GM12878 (cell line): Measurements from ENCODE around the gene MYCBPAP. TPM values are rescaled to one million over a fixed set of nuclear protein-coding genes. Genes with fewer than 3 reads are reported as not detected.

Experiments
- ATAC-seq: fragments of 200-7000 bp; cut with Tn5 transposase; 3 replicates; pipeline ENCODE4 v1.9.1; 2020; ENCODE audit warnings: mild to moderate bottlenecking, moderate library complexity
- BruUV-seq: library from RNA; stranded (reverse); fragments of 400-500 nt; replicated peaks from 2 replicates; lab custom pipeline; 2021; lab: Mats Ljungman, UMichigan
- CTCF ChIA-PET: fragments of 300-600 bp; sonication (Branson Sonifier 250); formaldehyde crosslinking; extraction: SDS; loops from one replicate; lab custom pipeline; 2021; ENCODE audit warnings: inconsistent platforms; lab: Yijun Ruan, JAX
- POLR2A ChIA-PET: fragments of 350-600 bp; formaldehyde crosslinking; extraction: SDS; loops from one replicate; lab custom pipeline; 2021; ENCODE audit warnings: inconsistent platforms; lab: Charles Lee
- RAD21 ChIA-PET: fragments of 300-600 bp; sonication (Branson Sonifier 250); formaldehyde crosslinking; loops from one replicate; lab custom pipeline; 2023; ENCODE audit warnings: antibody characterized with exemption; ENCODE audit not compliant: unreplicated experiment; lab: Charles Lee
- SMC1A ChIA-PET: fragments of 300-600 bp; sonication (Branson Sonifier 250); formaldehyde crosslinking; loops from one replicate; lab custom pipeline; 2023; ENCODE audit not compliant: unreplicated experiment, uncharacterized antibody; lab: Charles Lee
- DNase-seq: peaks from one replicate; pipeline ENCODE4 v3.0.0-alpha.2; 2011; ENCODE audit warnings: low read depth, low spot score
- FAIRE-seq: peaks from 3 replicates; lab custom pipeline; 2011; peaks lifted over from hg19 to GRCh38; lab: Jason Lieb, UNC
- H2AFZ ChIP-seq: 2 replicates; pipeline ENCODE4 v1.6.0; 2011; ENCODE audit warnings: low read depth, low read length, control low read depth; ENCODE audit not compliant: control insufficient read depth
- H3K27ac ChIP-seq: 2 replicates; pipeline ENCODE4 v1.5.1; 2011; ENCODE audit warnings: control low read depth; ENCODE audit not compliant: control insufficient read depth, insufficient read depth
- H3K27me3 ChIP-seq, 2 experiments: replicated peaks in 1 of 2; 2 replicates each; pipeline versions ENCODE4 v1.6.0 to v1.6.1; 2011; ENCODE audit warnings: low read length in 1 of 2; ENCODE audit not compliant: control insufficient read depth in 2 of 2, insufficient read depth in 2 of 2
- H3K36me3 ChIP-seq, 2 experiments: 2 replicates each; pipeline ENCODE4 v1.5.1; 2011; ENCODE audit warnings: low read length in 1 of 2; ENCODE audit not compliant: control insufficient read depth in 2 of 2, insufficient read depth in 2 of 2
- H3K4me1 ChIP-seq: 2 replicates; pipeline ENCODE4 v1.6.1; 2011; ENCODE audit warnings: mild to moderate bottlenecking, low read length, moderate library complexity, mixed read lengths; ENCODE audit not compliant: control insufficient read depth, insufficient read depth
- H3K4me2 ChIP-seq: 2 replicates; pipeline ENCODE4 v1.6.0; 2011; ENCODE audit warnings: control low read depth; ENCODE audit not compliant: control insufficient read depth, insufficient read depth
- H3K4me3 ChIP-seq: fragments of 200-600 bp; sonication (generic); 2 replicates; pipeline ENCODE4 v1.5.1; 2016
- H3K79me2 ChIP-seq: 2 replicates; pipeline ENCODE4 v1.6.0; 2011; ENCODE audit warnings: low read length; ENCODE audit not compliant: control insufficient read depth, insufficient read depth
- H3K9ac ChIP-seq: 2 replicates; pipeline ENCODE4 v1.8.0; 2011; ENCODE audit warnings: low read length, control low read depth, mixed read lengths; ENCODE audit not compliant: control insufficient read depth, insufficient read depth
- H3K9me3 ChIP-seq: replicated peaks from 3 replicates; pipeline ENCODE4 v1.5.1; 2011; ENCODE audit warnings: mild to moderate bottlenecking, low read length; ENCODE audit not compliant: control insufficient read depth, insufficient read depth
- H4K20me1 ChIP-seq: 2 replicates; pipeline ENCODE4 v1.6.0; 2011; ENCODE audit not compliant: control insufficient read depth, insufficient read depth
- BACH1 ChIP-seq: fragments of 450-650 bp; IDR thresholded peaks from 2 replicates; pipeline ENCODE4 v1.6.1; 2017; ENCODE audit warnings: mild to moderate bottlenecking, borderline replicate concordance
- BHLHE40 ChIP-seq, 2 experiments: fragments of 450-650 bp in 1 of 2; IDR thresholded peaks; 2 replicates each; pipeline ENCODE4 v1.6.1; 2011 to 2017; ENCODE audit warnings: low read depth in 2 of 2, borderline replicate concordance in 1 of 2, improper control_type of control experiment in 1 of 2, low read length in 1 of 2, mild to moderate bottlenecking in 1 of 2
- NR2F1 ChIP-seq: fragments of 450-650 bp; conservative IDR thresholded peaks from 2 replicates; pipeline ENCODE4 v1.6.1; 2017; ENCODE audit warnings: mild to moderate bottlenecking
- SMARCA5 ChIP-seq: fragments of 450-650 bp; IDR thresholded peaks from 2 replicates; pipeline ENCODE4 v1.6.1; 2017; ENCODE audit warnings: mild to moderate bottlenecking
- TCF7 ChIP-seq: IDR thresholded peaks from 2 replicates; pipeline ENCODE4 v1.6.1; 2014; ENCODE audit warnings: antibody characterized with exemption, borderline replicate concordance
- WGBS: methylation state at CpG from one replicate; pipeline ENCODE4 v1.1.6; 2016; ENCODE audit warnings: low lambda C conversion rate; ENCODE audit not compliant: insufficient replicate concordance, insufficient coverage; ENCODE audit errors: missing lambda C conversion rate; 5-methylcytosine and 5-hydroxymethylcytosine counted together
- in situ Hi-C: fragments of 300-500 bp; cut with MboI; formaldehyde crosslinking; loops from 9 replicates; pipeline ENCODE4 v1.14.3; 2018; ENCODE audit warnings: mixed read lengths
- intact Hi-C: fragments of 100-400 bp; cut with micrococcal nuclease; formaldehyde crosslinking; loops from one replicate; pipeline ENCODE4 v1.14.2; 2022; ENCODE audit not compliant: unreplicated experiment
- polyA plus RNA-seq, 11 experiments: library from polyadenylated mRNA; depleted of rRNA in 4 of 11; unstranded in 6 of 11; stranded (reverse) in 5 of 11; fragments of >200 nt; fragmentation: Nextera tagmentation in 4 of 11; fragmentation: Illumina TruSeq in 1 of 11; extraction: Ambion mirVana in 4 of 11; extraction: Trizol in 1 of 11; gene quantifications; 1 replicate in 1 of 11; 2 replicates in 10 of 11; pipeline versions ENCODE4 v1.2.1 to v1.2.3, GENCODE V29; 2011 to 2016; ENCODE audit warnings: inconsistent platforms in 2 of 11, missing spikeins in 2 of 11, low read depth in 1 of 11
- total RNA-seq, 4 experiments: library from RNA; depleted of rRNA in 3 of 4; stranded (reverse); fragments of >200 nt in 3 of 4; fragmentation: Illumina TruSeq in 1 of 4; extraction: Trizol in 1 of 4; gene quantifications; 2 replicates each; pipeline versions ENCODE4 v1.2.1 to v1.2.3, GENCODE V29; 2013 to 2021

The MYCBPAP gene
- total and polyA plus RNA-seq, 10 of the 15 experiments (the other 5 are each of a cell fraction or from before 2014, with no cell fraction given), result 0.23 to 2.7 (median 1.5) TPM

- TF ChIP-seq SMARCA5 (no peak), TCF7 (no peak)
- TF ChIP-seq, all 136 proteins: peak for 0
These were observed 16.0 kb upstream of the MYCBPAP start (continued) for GRCh38 chr17:50492214-50492613.

- H3K27me3 ChIP-seq, result no peaks in the 10 kb centered on the region
- H3K36me3 ChIP-seq, result no peaks in the 10 kb centered on the region
- H4K20me1 ChIP-seq, result no peaks in the 10 kb centered on the region
- FAIRE-seq, result no peak
- no peaks in the 10 kb centered on the region for H3K9me3 ChIP-seq
- SMC1A ChIA-PET, result interaction anchor here (1.0 to 1.8 kb wide), 5 partner anchors 9 to 202 kb away, joined by 3 to 5 read pairs (median 4); no protein-coding TSS in a partner anchor
- TF ChIP-seq NR2F1, result no peak
- no peak for TF ChIP-seq BACH1
- TF ChIP-seq BHLHE40 (IDR thresholded peaks at IDR 0.05; ENCODE audit: borderline replicate concordance in 1 of 2, low read depth in 2 of 2, low read length in 1 of 2), result no peak
- RAD21 ChIA-PET, result interaction anchor here (1.0 kb wide), 1 partner anchor 10 kb away, joined by 6 read pairs; no protein-coding TSS in a partner anchor
- ATAC-seq, result no peak
- H3K9ac ChIP-seq, result no peak overlapping the region
- no peaks in the 10 kb centered on the region for H3K79me2 ChIP-seq
- no peaks in the 10 kb centered on the region for H3K4me1 ChIP-seq
- BruUV-seq, result no TSS peak
- no peak overlapping the region for H2AFZ ChIP-seq
- H3K4me3 ChIP-seq, result no peak overlapping the region
- WGBS, result 4% methylated on average over 3 of the region's 3 CpGs
- intact Hi-C loops (no loop called here), in situ Hi-C loops (no loop called here)
- no peak overlapping the region for H3K4me2 ChIP-seq
- CTCF ChIA-PET, result interaction anchor here (1.0 to 2.5 kb wide), 6 partner anchors 10 to 349 kb away, joined by 4 to 12 read pairs (median 4); no protein-coding TSS in a partner anchor
- no peak overlapping the region for H3K27ac ChIP-seq
- POLR2A ChIA-PET, result interaction anchor here (0.7 kb wide), 1 partner anchor 160 kb away, joined by 5 read pairs; no protein-coding TSS in a partner anchor
- DNase-seq, result no peak
These were observed 14.5 kb upstream of the MYCBPAP start for GRCh38 chr17:50493744-50494143.
